Spleen (tissue), 10 donors: ENCODE measurements around the gene ZNF248. TPM values are rescaled to one million over a fixed set of nuclear protein-coding genes. Genes with fewer than 3 reads are reported as not detected.

Experiments
- polyA plus RNA-seq, 3 donors: library from polyadenylated mRNA; stranded (reverse); fragments of 200-250 nt; gene quantifications; one replicate each; pipeline ENCODE4 v1.2.1, GENCODE V29; 2013
- total RNA-seq, 7 donors: library from RNA; depleted of rRNA in 3 of 7; stranded (reverse); fragments of >200 nt in 3 of 7; fragmentation: NEBNext Ultra II Directional in 4 of 7; extraction: Animal tissue kit (Norgen Biotek cat#: 25700) in 4 of 7; gene quantifications; one replicate each; pipeline versions ENCODE4 v1.1.0 to v1.2.1, GENCODE V29; 2016 to 2021
- donor health status: healthy with polysubstance abuse.
- donor health status: DM: no; HTN: no; CAD: no; lungs with moderate emphysema.
- donor health status: DM: no; HTN: no; CAD: no.
- donor health status: Bipolar disorder and iron deficiency.
- donor health status: healthy.
- donor health status: DM: no; HTN: no; CAD: no.
- donor health status: DM: yes; HTN: yes; CAD: no.

The ZNF248 gene
- total and polyA plus RNA-seq, 10 donors: 4.9 to 19.3 (median 11.8) TPM

Other genes with a start within 250 kb of the ZNF248 start
- 10 to 100 TPM in 5 of 7 donors, 1 to 10 TPM in 2; 8.6 to 14.4 (median 11.4) TPM for gene ZNF25, start 119.0 kb upstream of the ZNF248 start, total RNA-seq
- 1 to 10 TPM; 4.7 to 7.3 (median 5.3) TPM for gene ZNF25, start 119.0 kb upstream of the ZNF248 start, polyA plus RNA-seq
- 10 to 100 TPM; 33.7 to 61.6 (median 40.0) TPM for gene ZNF33A, start 153.1 kb upstream of the ZNF248 start, total RNA-seq
- 10 to 100 TPM in 1 of 3 donors, 1 to 10 TPM in 2; 8.9 to 11.6 (median 9.7) TPM for gene ZNF33A, start 153.1 kb upstream of the ZNF248 start, polyA plus RNA-seq
- 10 to 100 TPM; 16.7 to 31.2 (median 23.2) TPM for gene ZNF37A, start 236.7 kb upstream of the ZNF248 start, total RNA-seq
- 1 to 10 TPM; 3.1 to 4.9 (median 3.6) TPM for gene ZNF37A, start 236.7 kb upstream of the ZNF248 start, polyA plus RNA-seq